Heart left ventricle (tissue), 13 donors: ENCODE measurements around the gene KLHL26.

ENCODE experiments used
- CTCF ChIP-seq, 12 donors: fragments of 200-600 bp; sonication (generic) in 4 of 12; IDR thresholded peaks; one replicate each; pipeline versions ENCODE4 v1.5.0 to v1.8.0; 2018 to 2022; ENCODE audit warnings: antibody characterized with exemption in 12 of 12, mild to moderate bottlenecking in 5 of 12
- POLR2A ChIP-seq, 2 donors: fragments of 450-650 bp; IDR thresholded peaks; one replicate each; pipeline ENCODE4 v1.6.1; 2017; ENCODE audit warnings: antibody characterized with exemption in 2 of 2, mild to moderate bottlenecking in 2 of 2, moderate library complexity in 2 of 2
- donor health status: ischemic (EF 13 %, LVEDD 7.1; RV severe dilation, severe dysfunction).
- donor health status: DM: no; HTN: yes; CAD: no.
- donor health status: DM: no; HTN: no; CAD: no.
- donor health status: ischemic (EF 25% LVEDD 6.9; RV normal size, moderate dysfunction).
- donor health status: ischemic (EF 25% LVEDD 5.7; RV mildly dilated, moderate dysfunction).
- donor health status: ischemic (EF 35%, LVEDD 5.7; RV mildly dilated, moderate dysfunction).
- donor health status: nonischemic (EF 11% LVEDD 7.7; RV severe dilation, severe dysfunction).
- donor health status: DM: yes; HTN: yes; CAD: no.
- donor health status: PGD.
- donor health status: ischemic (EF 29% LVEDD 5.4; RV normal size, mild dysfunction).
- donor health status: nonischemic (EF 23%, LVEDD 6.1; RV moderate dilation, normal function).

- no peak for TF ChIP-seq CTCF (IDR thresholded peaks at IDR 0.05)
- TF ChIP-seq POLR2A (IDR thresholded peaks at IDR 0.05), result no peak
Measured at GRCh38 chr19:18655173-18655844, 18.5 kb downstream of the KLHL26 start.
